ENCODE results near the gene LMOD3. TPM values are rescaled to one million over a fixed set of nuclear protein-coding genes. Genes with fewer than 3 reads are reported as not detected.

Gene LMOD3
- total and polyA plus RNA-seq, 9 of the 15 experiments (the other 6 are each of a cell fraction or from before 2014, with no cell fraction given) = 0.03 TPM; not detected in 8

DNA sequence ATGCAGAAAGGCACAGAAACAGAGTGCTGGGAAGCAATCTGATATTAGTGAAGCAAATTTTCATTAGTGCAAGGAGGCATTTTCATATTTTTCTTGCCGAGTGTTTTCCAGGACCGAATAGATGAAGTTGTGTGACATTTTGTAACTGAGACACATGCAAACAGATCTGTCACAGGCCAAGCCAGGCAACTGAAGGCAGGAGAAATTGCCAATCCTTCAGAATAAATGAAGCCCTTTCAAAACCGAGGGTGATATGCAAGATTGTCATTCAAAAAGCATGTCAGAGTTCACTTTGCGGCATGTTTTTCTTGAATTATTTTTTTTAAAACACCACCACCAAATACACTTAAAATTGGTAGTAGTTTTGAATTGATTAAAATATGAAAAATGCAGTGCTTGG lies 6.2 kb downstream of the LMOD3 start:
- FAIRE-seq (no peak), ATAC-seq (no peak), DNase-seq (ENCODE audit: extremely low read depth in 1 of 4, low spot score in 3 of 4) (no peak)
- H3K27ac ChIP-seq (ENCODE audit: extremely low read depth, low read depth, low read length) = no peak overlapping the region
- no peaks in the 10 kb centered on the region for H3K9me3 ChIP-seq (replicated peaks; ENCODE audit: control insufficient read depth, insufficient read depth, low read depth, low read length)
- TF ChIP-seq SP1 (CRISPR knock-in tag; IDR thresholded peaks at IDR 0.05) = no peak
- no peak for TF ChIP-seq NONO (IDR thresholded peaks at IDR 0.05; ENCODE audit: low read depth in 2 of 2, low read length in 1 of 2)
- TF ChIP-seq ZNF263 (CRISPR knock-in tag; IDR thresholded peaks at IDR 0.05; ENCODE audit: borderline replicate concordance) = no peak
- TF ChIP-seq, protein P1, sequence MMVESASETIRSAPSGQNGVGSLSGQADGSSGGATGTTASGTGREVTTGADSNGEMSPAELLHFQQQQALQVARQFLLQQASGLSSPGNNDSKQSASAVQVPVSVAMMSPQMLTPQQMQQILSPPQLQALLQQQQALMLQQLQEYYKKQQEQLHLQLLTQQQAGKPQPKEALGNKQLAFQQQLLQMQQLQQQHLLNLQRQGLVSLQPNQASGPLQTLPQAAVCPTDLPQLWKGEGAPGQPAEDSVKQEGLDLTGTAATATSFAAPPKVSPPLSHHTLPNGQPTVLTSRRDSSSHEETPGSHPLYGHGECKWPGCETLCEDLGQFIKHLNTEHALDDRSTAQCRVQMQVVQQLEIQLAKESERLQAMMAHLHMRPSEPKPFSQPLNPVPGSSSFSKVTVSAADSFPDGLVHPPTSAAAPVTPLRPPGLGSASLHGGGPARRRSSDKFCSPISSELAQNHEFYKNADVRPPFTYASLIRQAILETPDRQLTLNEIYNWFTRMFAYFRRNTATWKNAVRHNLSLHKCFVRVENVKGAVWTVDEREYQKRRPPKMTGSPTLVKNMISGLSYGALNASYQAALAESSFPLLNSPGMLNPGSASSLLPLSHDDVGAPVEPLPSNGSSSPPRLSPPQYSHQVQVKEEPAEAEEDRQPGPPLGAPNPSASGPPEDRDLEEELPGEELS (CRISPR knock-in tag; IDR thresholded peaks at IDR 0.05; ENCODE audit: borderline replicate concordance) = no peak
- no peak for TF ChIP-seq LEF1 (IDR thresholded peaks at IDR 0.05)
- TF ChIP-seq ZNF57 (CRISPR knock-in tag; IDR thresholded peaks at IDR 0.05) = no peak
- no peak for TF ChIP-seq HDGF (IDR thresholded peaks at IDR 0.05)
- no peaks in the 10 kb centered on the region for H4K20me1 ChIP-seq (replicated peaks; ENCODE audit: control insufficient read depth, insufficient read depth, low read length)
- no peaks in the 10 kb centered on the region for H3K9me1 ChIP-seq (ENCODE audit: control insufficient read depth, insufficient read depth, low read length)
- H3K4me2 ChIP-seq (ENCODE audit: insufficient read depth, low read length) = no peak overlapping the region
- no peaks in the 10 kb centered on the region for H3K27me3 ChIP-seq (ENCODE audit: control insufficient read depth in 2 of 2, insufficient read depth in 2 of 2, low read length in 2 of 2)
- H3K9ac ChIP-seq (ENCODE audit: insufficient read depth in 1 of 2, low read depth in 2 of 2, low read length in 2 of 2) = no peak overlapping the region
- WGBS (ENCODE audit: insufficient coverage, low coverage, missing lambda C conversion rate) = 34% methylated on average over 4 of the region's 4 CpGs
- H3K4me1 ChIP-seq (replicated peaks in 1 of 2; ENCODE audit: control insufficient read depth in 2 of 2, insufficient read depth in 2 of 2, low read length in 2 of 2) = no peaks in the 10 kb centered on the region; a peak in 1 of 5 replicates
- no TSS peak for BruUV-seq (replicated peaks)
- POLR2A ChIA-PET = no interaction called here
- H3K4me3 ChIP-seq = no peak overlapping the region
- CTCF ChIA-PET (ENCODE audit: low intra/inter-chr PET ratio) = no interaction called here
- H3K36me3 ChIP-seq (ENCODE audit: control insufficient read depth, insufficient read depth, low read length) = no peaks in the 10 kb centered on the region
- in situ Hi-C loops (cut with MboI) (no loop called here), intact Hi-C loops (cut with micrococcal nuclease) (no loop called here)
- no peaks in the 10 kb centered on the region for H3K79me2 ChIP-seq (ENCODE audit: control insufficient read depth, insufficient read depth, low read length)
- no peak overlapping the region for H2AFZ ChIP-seq (ENCODE audit: low read depth, low read length)

Data from K562 (cell line).